Measurements from ENCODE around the gene PRTN3. TPM values are rescaled to one million over a fixed set of nuclear protein-coding genes. Genes with fewer than 3 reads are reported as not detected.

The PRTN3 gene
- total and polyA plus RNA-seq, 4 donors = 0.17 to 225 (median 1.7) TPM

- peak overlapping the region in 1 of 3 donors; percentile 14 for H3K4me3 ChIP-seq (ENCODE audit: low read depth in 1 of 3, low read length in 3 of 3)
- H3K4me1 ChIP-seq (ENCODE audit: control insufficient read depth in 4 of 4, insufficient read depth in 4 of 4, low read length in 3 of 4) = peaks cover 11 to 49% (median 36%) of the 10 kb centered on the region in 4 donors
- no peaks in the 10 kb centered on the region for H3K27me3 ChIP-seq (ENCODE audit: control insufficient read depth in 4 of 4, insufficient read depth in 4 of 4, low read length in 3 of 4)
- H3K27ac ChIP-seq (ENCODE audit: low read depth in 1 of 2, low read length in 2 of 2) = peak overlapping the region; percentile 5 to 53
- no peak overlapping the region for H3K9ac ChIP-seq (ENCODE audit: low read depth in 1 of 2, low read length in 2 of 2)
- no peak for DNase-seq (ENCODE audit: low spot score)
- TF ChIP-seq RAD21 (IDR thresholded peaks at IDR 0.05) (no peak), FOXA1 (IDR thresholded peaks at IDR 0.05) (no peak), SP1 (IDR thresholded peaks at IDR 0.05) (no peak), RXRA (IDR thresholded peaks at IDR 0.05) (no peak), EGR1 (IDR thresholded peaks at IDR 0.05; ENCODE audit: low read depth in 2 of 2) (no peak), YY1 (IDR thresholded peaks at IDR 0.05) (no peak), ZBTB33 (IDR thresholded peaks at IDR 0.05) (no peak), HNF4A (conservative IDR thresholded peaks at IDR 0.05) (no peak), HNF4G (IDR thresholded peaks at IDR 0.05) (no peak), CTCF (IDR thresholded peaks at IDR 0.05; ENCODE audit: low read depth, low read length, missing input control) (no peak), MAX (IDR thresholded peaks at IDR 0.05) (no peak), FOXA2 (IDR thresholded peaks at IDR 0.05) (no peak)
- H3K9me3 ChIP-seq (ENCODE audit: control insufficient read depth in 4 of 4, low read length in 3 of 4) = no peaks in the 10 kb centered on the region
- H3K36me3 ChIP-seq (ENCODE audit: control insufficient read depth in 4 of 4, insufficient read depth in 3 of 4, low read depth in 1 of 4, low read length in 3 of 4) = peaks cover 8 to 33% (median 26%) of the 10 kb centered on the region in 4 donors
- 37% methylated on average over 29 of the region's 29 CpGs for WGBS
These were observed 39.6 kb upstream of the PRTN3 start for GRCh38 chr19:801030-801860.

- no peak for TF ChIP-seq CTCF (IDR thresholded peaks at IDR 0.05; ENCODE audit: low read depth, low read length, missing input control)
- TF ChIP-seq RAD21 (IDR thresholded peaks at IDR 0.05) = no peak
- no peak for TF ChIP-seq FOXA1 (IDR thresholded peaks at IDR 0.05)
- TF ChIP-seq JUND (IDR thresholded peaks at IDR 0.05) = no peak
- TF ChIP-seq SP1 (IDR thresholded peaks at IDR 0.05) = no peak
- TF ChIP-seq HNF4A (conservative IDR thresholded peaks at IDR 0.05) = no peak
- TF ChIP-seq FOXA2 (IDR thresholded peaks at IDR 0.05) = no peak
- TF ChIP-seq ATF3 (IDR thresholded peaks at IDR 0.05) = no peak
- no peak for TF ChIP-seq REST (IDR thresholded peaks at IDR 0.05)
- TF ChIP-seq EGR1 (IDR thresholded peaks at IDR 0.05; ENCODE audit: low read depth in 2 of 2) = no peak
- TF ChIP-seq ZBTB33 (IDR thresholded peaks at IDR 0.05) = no peak
- no peak for TF ChIP-seq YY1 (IDR thresholded peaks at IDR 0.05)
- TF ChIP-seq HNF4G (IDR thresholded peaks at IDR 0.05) = no peak
- no peak for TF ChIP-seq MAX (IDR thresholded peaks at IDR 0.05)
- Histone ChIP-seq H3K4me3 (ENCODE audit: low read depth in 1 of 3, low read length in 3 of 3) (no peak overlapping the region), H3K9ac (ENCODE audit: low read depth in 1 of 2, low read length in 2 of 2) (no peak overlapping the region), H3K36me3 (ENCODE audit: control insufficient read depth in 4 of 4, insufficient read depth in 3 of 4, low read depth in 1 of 4, low read length in 3 of 4) (peaks cover 14 to 40% (median 32%) of the 10 kb centered on the region in 4 donors), H3K4me1 (ENCODE audit: control insufficient read depth in 4 of 4, insufficient read depth in 4 of 4, low read length in 3 of 4) (peaks cover 11 to 44% (median 36%) of the 10 kb centered on the region in 4 donors), H3K27ac (ENCODE audit: low read depth in 1 of 2, low read length in 2 of 2) (peak overlapping the region in 1 of 2 donors; percentile 5), H3K9me3 (ENCODE audit: control insufficient read depth in 4 of 4, low read length in 3 of 4) (no peaks in the 10 kb centered on the region), H3K27me3 (ENCODE audit: control insufficient read depth in 4 of 4, insufficient read depth in 4 of 4, low read length in 3 of 4) (no peaks in the 10 kb centered on the region)
- no peak for DNase-seq (ENCODE audit: low spot score)
- 61% methylated on average over 23 of the region's 23 CpGs for WGBS
These were observed 38.8 kb upstream of the PRTN3 start for GRCh38 chr19:801861-802497.

Measured in liver (tissue), 9 donors.